ENCODE results near the gene TMCO4. TPM values are rescaled to one million over a fixed set of nuclear protein-coding genes. Genes with fewer than 3 reads are reported as not detected.

Gene TMCO4
- total RNA-seq, 2 experiments from 2014 or later = 1.2 to 8.1 TPM

GRCh38 chr1:19786988-19787423, 12.7 kb downstream of the TMCO4 start:
- TF ChIP-seq CTCF (conservative IDR thresholded peaks at IDR 0.05; ENCODE audit: low read length) (no peak), EZH2phosphoT487 (IDR thresholded peaks at IDR 0.05; ENCODE audit: borderline replicate concordance, low read depth, low read length) (no peak)
- H2AFZ ChIP-seq (ENCODE audit: low read length) = no peak overlapping the region
- DNase-seq (ENCODE audit: low spot score) = no peak
- BruUV-seq (replicated peaks) = no TSS peak
- H3K79me2 ChIP-seq (ENCODE audit: insufficient read depth, low read depth, low read length) = no peaks in the 10 kb centered on the region
- no peak overlapping the region for H3K4me3 ChIP-seq (ENCODE audit: low read depth, low read length, poor library complexity, severe bottlenecking)
- ChIA-PET POLR2A (interaction anchor here (0.5 kb wide), 1 partner anchor 65 kb away, joined by 3 read pairs; no protein-coding TSS in a partner anchor), CTCF (ENCODE audit: unreplicated experiment) (no interaction called here)
- no peak overlapping the region for H3K27ac ChIP-seq (ENCODE audit: low read depth, low read length, poor library complexity, severe bottlenecking)
- intact Hi-C loops (cut with micrococcal nuclease; ENCODE audit: unreplicated experiment) = no loop called here
- no peaks in the 10 kb centered on the region for H4K20me1 ChIP-seq (ENCODE audit: insufficient read depth, low read length)
- H3K4me2 ChIP-seq (ENCODE audit: low read length) = no peak overlapping the region
- H3K9me3 ChIP-seq (ENCODE audit: low read length) = no peaks in the 10 kb centered on the region
- H3K9me2 ChIP-seq (ENCODE audit: insufficient read depth, low read length) = no peaks in the 10 kb centered on the region
- no peaks in the 10 kb centered on the region for H3K4me1 ChIP-seq (ENCODE audit: insufficient read depth, low read length, poor library complexity, severe bottlenecking)
- no peaks in the 10 kb centered on the region for H3K36me3 ChIP-seq (ENCODE audit: insufficient read depth, low read length)

GRCh38 chr1:19785660-19786059, 14.1 kb downstream of the TMCO4 start:
- no TSS peak for BruUV-seq (replicated peaks)
- POLR2A ChIA-PET = no interaction called here
- intact Hi-C loops (cut with micrococcal nuclease; ENCODE audit: unreplicated experiment) = no loop called here

More at GRCh38 chr1:19785660-19786059, 14.1 kb downstream of the TMCO4 start:
- Histone ChIP-seq H3K4me3 (ENCODE audit: low read depth, low read length, poor library complexity, severe bottlenecking) (no peak overlapping the region), H3K36me3 (ENCODE audit: insufficient read depth, low read length) (no peaks in the 10 kb centered on the region), H2AFZ (ENCODE audit: low read length) (no peak overlapping the region), H4K20me1 (ENCODE audit: insufficient read depth, low read length) (no peaks in the 10 kb centered on the region), H3K9me2 (ENCODE audit: insufficient read depth, low read length) (no peaks in the 10 kb centered on the region), H3K9me3 (ENCODE audit: low read length) (no peaks in the 10 kb centered on the region), H3K79me2 (ENCODE audit: insufficient read depth, low read depth, low read length) (no peaks in the 10 kb centered on the region), H3K4me1 (ENCODE audit: insufficient read depth, low read length, poor library complexity, severe bottlenecking) (no peaks in the 10 kb centered on the region), H3K27ac (ENCODE audit: low read depth, low read length, poor library complexity, severe bottlenecking) (no peak overlapping the region), H3K4me2 (ENCODE audit: low read length) (no peak overlapping the region)
- DNase-seq (ENCODE audit: low spot score) = no peak
- TF ChIP-seq EZH2phosphoT487 (IDR thresholded peaks at IDR 0.05; ENCODE audit: borderline replicate concordance, low read depth, low read length) (no peak), CTCF (conservative IDR thresholded peaks at IDR 0.05; ENCODE audit: low read length) (no peak)
- CTCF ChIA-PET (ENCODE audit: unreplicated experiment) = no interaction called here
